ENCODE data around the gene UBE2O. TPM values are rescaled to one million over a fixed set of nuclear protein-coding genes. Genes with fewer than 3 reads are reported as not detected.

UBE2O gene
- total and polyA plus RNA-seq, 2 experiments from 2014 or later: 30.4 to 79.4 TPM

- TF ChIP-seq CTCF (conservative IDR thresholded peaks at IDR 0.05; ENCODE audit: low read depth in 2 of 2): no peak
- no peak for TF ChIP-seq ZNF114 (CRISPR knock-in tag; IDR thresholded peaks at IDR 0.05)
- TF ChIP-seq STAT1 (IDR thresholded peaks at IDR 0.05; ENCODE audit: unreplicated experiment): no peak
- TF ChIP-seq POLR2AphosphoS5 (IDR thresholded peaks at IDR 0.05; ENCODE audit: low read depth): no peak
- TF ChIP-seq REST (IDR thresholded peaks at IDR 0.05; ENCODE audit: unreplicated experiment): no peak
- no peak for TF ChIP-seq EZH2phosphoT487 (IDR thresholded peaks at IDR 0.05; ENCODE audit: unreplicated experiment)
- no peak for TF ChIP-seq ZNF331 (CRISPR knock-in tag; IDR thresholded peaks at IDR 0.05; ENCODE audit: low read depth)
- TF ChIP-seq NANOG (IDR thresholded peaks at IDR 0.05; ENCODE audit: borderline replicate concordance): no peak
Observed at GRCh38 chr17:76479515-76480060, 26.6 kb upstream of the UBE2O start (continued).

- Mint-ChIP-seq H3K36me3 (ENCODE audit: low read depth) (peaks cover 3% of the 10 kb centered on the region; the same call in 1 of the 3 replicates), H3K4me1 (no peaks in the 10 kb centered on the region), H3K27me3 (ENCODE audit: insufficient read depth, low read depth, poor library complexity) (peaks cover 8% of the 10 kb centered on the region), H3K4me3 (no peak overlapping the region), H3K9me3 (no peaks in the 10 kb centered on the region), H3K27ac (no peak overlapping the region)
- ATAC-seq (no peak), DNase-seq (ENCODE audit: low spot score) (no peak)
- Histone ChIP-seq H3K27me3 (ENCODE audit: insufficient read depth) (no peaks in the 10 kb centered on the region), H3K9me2 (ENCODE audit: insufficient read depth) (no peaks in the 10 kb centered on the region), H3K4me3 (no peak overlapping the region), H3K27ac (ENCODE audit: low read depth) (no peak overlapping the region), H3F3A (replicated peaks; ENCODE audit: low read depth) (no peaks in the 10 kb centered on the region), H3K4me1 (ENCODE audit: insufficient read depth) (no peaks in the 10 kb centered on the region), H4K20me1 (replicated peaks; ENCODE audit: insufficient read depth) (no peaks in the 10 kb centered on the region), H2AFZ (no peak overlapping the region), H3K36me3 (ENCODE audit: insufficient read depth) (no peaks in the 10 kb centered on the region), H3K4me2 (no peak overlapping the region), H3K79me2 (replicated peaks; ENCODE audit: insufficient read depth) (no peaks in the 10 kb centered on the region)
- TF ChIP-seq EZH2 (IDR thresholded peaks at IDR 0.05; ENCODE audit: low read depth, unreplicated experiment): no peak
- TF ChIP-seq STAT1 (IDR thresholded peaks at IDR 0.05; ENCODE audit: unreplicated experiment): no peak
- no peak for TF ChIP-seq CREB1 (CRISPR knock-in tag; IDR thresholded peaks at IDR 0.05; ENCODE audit: low read depth)
- no peak for TF ChIP-seq POLR2AphosphoS5 (IDR thresholded peaks at IDR 0.05; ENCODE audit: low read depth)
- no peak for TF ChIP-seq ZNF462 (CRISPR knock-in tag; IDR thresholded peaks at IDR 0.05)
- TF ChIP-seq ZNF114 (CRISPR knock-in tag; IDR thresholded peaks at IDR 0.05): no peak
- TF ChIP-seq ZNF331 (CRISPR knock-in tag; IDR thresholded peaks at IDR 0.05; ENCODE audit: low read depth): no peak
- no peak for TF ChIP-seq EZH2phosphoT487 (IDR thresholded peaks at IDR 0.05; ENCODE audit: unreplicated experiment)
- TF ChIP-seq JUNB (IDR thresholded peaks at IDR 0.05; ENCODE audit: unreplicated experiment): no peak
Observed at GRCh38 chr17:76478730-76479514, 26.0 kb upstream of the UBE2O start.

Data from GM23338 (cell line).